ENCODE measurements around the gene ADRA2A. TPM values are rescaled to one million over a fixed set of nuclear protein-coding genes. Genes with fewer than 3 reads are reported as not detected.

ADRA2A gene
- total RNA-seq, 2 experiments from 2014 or later, result not detected

DNA sequence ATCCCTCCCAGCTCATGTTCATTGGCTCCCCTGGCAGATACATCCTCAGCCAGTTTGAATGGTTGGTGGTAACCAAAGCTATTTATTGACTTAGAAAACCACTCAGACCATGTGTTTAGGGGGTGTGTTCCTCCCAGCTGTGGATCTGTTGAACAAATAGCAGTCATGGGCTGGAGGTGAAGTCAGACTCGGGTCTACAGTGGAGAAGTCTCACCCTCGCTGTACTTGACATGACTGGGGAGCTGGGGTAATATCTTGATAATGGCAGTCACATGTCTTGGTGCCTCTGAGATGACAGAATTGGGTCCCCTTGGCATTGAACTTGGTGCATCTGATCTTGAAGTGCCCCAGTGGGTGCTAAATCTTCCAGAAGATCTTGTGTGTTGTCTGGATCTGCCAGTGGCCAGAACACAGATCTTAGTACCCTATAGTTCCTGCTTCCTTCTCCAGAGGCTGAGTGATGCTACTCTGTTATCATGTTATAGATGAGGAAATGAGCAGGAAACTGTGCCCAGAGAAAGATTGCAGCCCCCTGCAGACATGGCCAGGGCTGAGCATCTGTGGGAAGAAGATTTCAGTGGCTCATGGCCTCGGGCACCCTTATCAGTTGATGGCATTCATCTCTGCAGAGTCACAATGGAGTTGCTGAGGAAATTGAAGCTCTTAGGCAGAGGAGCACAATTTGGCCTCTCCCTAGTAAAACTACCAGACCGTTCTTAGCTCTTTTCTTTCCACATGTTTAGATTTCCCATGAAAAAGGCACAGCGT, 50.4 kb downstream of the ADRA2A start:
- intact Hi-C loops (cut with DNase I, micrococcal nuclease), result no loop called here
- POLR2A ChIA-PET, result no interaction called here
- no peaks in the 10 kb centered on the region for H3K4me1 Mint-ChIP-seq

DNA sequence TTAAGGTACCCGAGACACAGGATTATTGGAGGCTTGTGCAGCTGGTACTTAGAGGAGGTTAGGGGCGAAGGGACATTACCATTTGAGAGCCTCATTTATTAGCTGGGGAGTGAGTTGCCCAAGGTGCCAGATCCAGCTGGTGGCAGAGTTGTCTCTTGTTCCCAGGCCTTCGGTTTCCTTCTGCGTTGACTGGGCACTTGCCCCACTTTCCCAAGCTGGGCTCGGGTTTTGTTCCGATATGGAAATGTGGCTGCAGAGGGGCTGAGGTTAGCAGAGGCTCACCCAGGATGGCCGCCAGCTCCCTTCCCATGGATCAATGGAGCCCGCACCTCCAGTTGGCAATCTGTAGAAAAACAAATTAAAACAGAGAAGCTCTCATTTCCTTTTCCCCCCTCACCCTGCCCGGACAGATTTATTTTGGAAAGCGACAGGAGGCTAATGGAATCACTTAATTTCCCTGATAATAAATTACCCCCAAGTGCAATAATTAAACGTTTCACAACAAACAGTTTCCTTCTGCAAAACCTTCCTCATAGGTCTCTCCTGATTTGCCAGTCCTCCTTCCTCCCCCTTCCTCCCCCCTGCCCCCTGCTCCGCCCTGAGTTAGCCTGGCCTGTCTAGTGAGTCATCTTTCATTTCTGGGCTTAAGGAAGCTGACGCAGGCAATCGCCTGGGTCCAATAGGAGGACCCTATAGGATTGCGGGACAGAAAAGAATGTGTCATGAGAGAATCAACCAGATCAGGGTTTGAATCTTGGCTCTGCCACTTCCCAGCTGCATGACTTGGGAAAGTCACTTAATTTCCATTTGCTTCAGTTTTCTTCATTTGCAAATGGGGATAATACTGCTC, 51.7 kb downstream of the ADRA2A start:
- Mint-ChIP-seq H3K4me1 (no peaks in the 10 kb centered on the region), H3K36me3 (ENCODE audit: low read depth) (no peaks in the 10 kb centered on the region), H3K4me3 (no peak overlapping the region), H3K9me3 (ENCODE audit: low read depth) (peaks cover 2% of the 10 kb centered on the region), H3K27ac (no peak overlapping the region), H3K27me3 (peaks cover 9% of the 10 kb centered on the region)
- CTCF ChIA-PET, result interaction anchor here (0.8 kb wide), 1 partner anchor 13 kb away, joined by 3 read pairs; no protein-coding TSS in a partner anchor
- intact Hi-C loops (cut with DNase I, micrococcal nuclease), result no loop called here
- POLR2A ChIA-PET, result no interaction called here
- ATAC-seq (no peak), DNase-seq (no peak)

More for the DNA sequence above, 50.4 kb downstream of the ADRA2A start:
- ATAC-seq (no peak), DNase-seq (no peak)
- Mint-ChIP-seq H3K9me3 (ENCODE audit: low read depth) (no peaks in the 10 kb centered on the region), H3K27ac (no peak overlapping the region), H3K27me3 (peaks cover 8% of the 10 kb centered on the region), H3K36me3 (ENCODE audit: low read depth) (no peaks in the 10 kb centered on the region), H3K4me3 (no peak overlapping the region)
- CTCF ChIA-PET, result interaction anchor here (0.7 kb wide), 1 partner anchor 70 kb away, joined by 3 read pairs; no protein-coding TSS in a partner anchor

DNA sequence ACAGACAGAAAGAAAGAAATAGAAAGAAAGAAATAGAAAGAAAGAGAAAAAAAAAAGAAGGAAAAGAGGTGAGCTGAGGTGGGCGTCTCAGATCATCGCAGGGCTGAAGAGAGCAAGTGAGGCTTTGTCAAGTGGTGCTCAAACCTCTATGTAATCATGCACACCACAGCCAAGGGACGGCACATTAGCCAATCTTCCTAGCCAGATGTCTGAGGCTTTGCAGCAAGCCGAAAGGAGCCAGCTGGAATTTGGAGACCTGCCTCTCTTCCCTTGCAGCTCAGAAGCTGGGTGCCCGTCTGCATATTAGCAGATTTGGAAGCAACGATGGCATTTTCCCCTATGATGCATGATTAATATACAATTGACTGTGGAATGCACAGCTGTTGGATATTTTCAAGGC, 52.5 kb downstream of the ADRA2A start:
- H3K4me3 Mint-ChIP-seq, result no peak overlapping the region
- H3K36me3 Mint-ChIP-seq (ENCODE audit: low read depth), result no peaks in the 10 kb centered on the region
- ChIA-PET CTCF (no interaction called here), POLR2A (no interaction called here)
- intact Hi-C loops (cut with DNase I, micrococcal nuclease), result no loop called here
- H3K27ac Mint-ChIP-seq, result no peak overlapping the region
- ATAC-seq, result no peak
- no peaks in the 10 kb centered on the region for H3K4me1 Mint-ChIP-seq
- H3K27me3 Mint-ChIP-seq, result peaks cover 9% of the 10 kb centered on the region
- no peak for DNase-seq
- peaks cover 2% of the 10 kb centered on the region for H3K9me3 Mint-ChIP-seq (ENCODE audit: low read depth)

DNA sequence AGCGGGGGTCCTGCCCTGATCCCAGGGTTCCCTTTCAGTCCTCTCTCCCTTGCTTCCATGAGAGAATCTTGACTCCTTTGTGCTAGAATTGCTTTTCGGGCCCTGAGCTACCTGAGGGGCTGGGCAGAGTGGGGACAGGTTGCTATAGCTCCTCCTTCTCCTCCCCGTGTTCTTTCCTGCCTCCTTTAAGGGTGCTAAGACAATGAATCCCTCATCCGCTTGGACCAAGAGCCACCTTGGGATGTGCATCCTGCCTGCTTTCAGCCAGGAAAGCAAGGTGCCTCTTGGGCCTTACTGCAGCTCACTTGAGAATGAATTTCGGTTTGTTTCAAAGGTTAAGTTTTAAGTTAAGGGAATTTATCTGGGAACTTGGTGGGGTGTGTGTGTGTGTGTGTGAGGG, 53.6 kb downstream of the ADRA2A start:
- peaks cover 14% of the 10 kb centered on the region for H3K27me3 Mint-ChIP-seq
- H3K9me3 Mint-ChIP-seq (ENCODE audit: low read depth), result peaks cover 2% of the 10 kb centered on the region
- no peak overlapping the region for H3K27ac Mint-ChIP-seq
- no peaks in the 10 kb centered on the region for H3K36me3 Mint-ChIP-seq (ENCODE audit: low read depth)
- ATAC-seq (no peak), DNase-seq (no peak)
- ChIA-PET POLR2A (interaction anchor here (0.6 kb wide), 1 partner anchor 276 kb away, joined by 4 read pairs; no protein-coding TSS in a partner anchor), CTCF (no interaction called here)
- intact Hi-C loops (cut with DNase I, micrococcal nuclease), result no loop called here
- no peak overlapping the region for H3K4me3 Mint-ChIP-seq
- no peaks in the 10 kb centered on the region for H3K4me1 Mint-ChIP-seq

Other genes with a start within 250 kb of the ADRA2A start
- gene PDCD4, start 205.1 kb upstream of the ADRA2A start, total RNA-seq, result 100 to 1,000 TPM in 1 of 2 experiments, 10 to 100 TPM in 1; 69.8 to 125 TPM
- 10 to 100 TPM; 34.3 to 48.8 TPM for gene BBIP1, start 157.8 kb upstream of the ADRA2A start, total RNA-seq
- 10 to 100 TPM; 31.3 to 40.4 TPM for gene SHOC2, start 157.4 kb upstream of the ADRA2A start, total RNA-seq

Data from activated CD4-positive, alpha-beta T cell treated with anti-CD3 and anti-CD28 coated beads for 36 hours (primary cell).